HCT116 (cell line): ENCODE measurements around the gene CHCHD5.

ENCODE experiments used
- POLR2A ChIP-seq: IDR thresholded peaks from 2 replicates; pipeline ENCODE4 v1.7.0; 2011; ENCODE audit warnings: borderline replicate concordance; ENCODE audit not compliant: insufficient read depth, insufficient read length; ENCODE audit errors: extremely low read depth
- RAD21 ChIP-seq: IDR thresholded peaks from 2 replicates; pipeline ENCODE4 v1.6.1; 2012; ENCODE audit warnings: low read depth, mild to moderate bottlenecking
- TF ChIP-seq, protein P1 (sequence below), 3 experiments: fragments of 200-600 bp in 1 of 3; sonication (generic) in 1 of 3; IDR thresholded peaks in 2 of 3; conservative IDR thresholded peaks in 1 of 3; 2 replicates each; pipeline ENCODE4 v1.5.1; 2012 to 2017; ENCODE audit warnings: low read depth in 2 of 3, low read length in 2 of 3, antibody characterized with exemption in 1 of 3, borderline replicate concordance in 1 of 3, control low read depth in 1 of 3, mild to moderate bottlenecking in 1 of 3, mixed read lengths in 1 of 3, mixed run types in 1 of 3, moderate library complexity in 1 of 3; ENCODE audit not compliant: insufficient read depth in 1 of 3
- TF ChIP-seq, protein P2 (sequence below): IDR thresholded peaks from 2 replicates; pipeline ENCODE4 v1.6.1; 2012

- TF ChIP-seq, protein P1, sequence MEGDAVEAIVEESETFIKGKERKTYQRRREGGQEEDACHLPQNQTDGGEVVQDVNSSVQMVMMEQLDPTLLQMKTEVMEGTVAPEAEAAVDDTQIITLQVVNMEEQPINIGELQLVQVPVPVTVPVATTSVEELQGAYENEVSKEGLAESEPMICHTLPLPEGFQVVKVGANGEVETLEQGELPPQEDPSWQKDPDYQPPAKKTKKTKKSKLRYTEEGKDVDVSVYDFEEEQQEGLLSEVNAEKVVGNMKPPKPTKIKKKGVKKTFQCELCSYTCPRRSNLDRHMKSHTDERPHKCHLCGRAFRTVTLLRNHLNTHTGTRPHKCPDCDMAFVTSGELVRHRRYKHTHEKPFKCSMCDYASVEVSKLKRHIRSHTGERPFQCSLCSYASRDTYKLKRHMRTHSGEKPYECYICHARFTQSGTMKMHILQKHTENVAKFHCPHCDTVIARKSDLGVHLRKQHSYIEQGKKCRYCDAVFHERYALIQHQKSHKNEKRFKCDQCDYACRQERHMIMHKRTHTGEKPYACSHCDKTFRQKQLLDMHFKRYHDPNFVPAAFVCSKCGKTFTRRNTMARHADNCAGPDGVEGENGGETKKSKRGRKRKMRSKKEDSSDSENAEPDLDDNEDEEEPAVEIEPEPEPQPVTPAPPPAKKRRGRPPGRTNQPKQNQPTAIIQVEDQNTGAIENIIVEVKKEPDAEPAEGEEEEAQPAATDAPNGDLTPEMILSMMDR (IDR thresholded peaks at IDR 0.05 in 2 of 3, conservative IDR thresholded peaks at IDR 0.05 in 1 of 3; ENCODE audit: borderline replicate concordance in 1 of 3, insufficient read depth in 1 of 3, low read depth in 2 of 3, low read length in 2 of 3) = no peak
- TF ChIP-seq RAD21 (no peak), POLR2A (no peak)
- TF ChIP-seq, protein P2, sequence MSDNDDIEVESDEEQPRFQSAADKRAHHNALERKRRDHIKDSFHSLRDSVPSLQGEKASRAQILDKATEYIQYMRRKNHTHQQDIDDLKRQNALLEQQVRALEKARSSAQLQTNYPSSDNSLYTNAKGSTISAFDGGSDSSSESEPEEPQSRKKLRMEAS = no peak
These were observed 44.8 kb downstream of the CHCHD5 start for GRCh38 chr2:112629224-112629623.
